SK-MEL-5 (cell line): ENCODE results near the gene IL2RA. TPM values are rescaled to one million over a fixed set of nuclear protein-coding genes. Genes with fewer than 3 reads are reported as not detected.
A peak's percentile ranks its signal among the peaks of the same experiment; 100 is the strongest.

Experiments used
- DNase-seq: peaks from one replicate; pipeline ENCODE4 v3.0.0-alpha.2; 2016; ENCODE audit warnings: low read depth, low spot score
- in situ Hi-C: cut with HindIII; loops from 2 replicates; pipeline ENCODE4 v1.10.0; 2016; ENCODE audit warnings: low sequenced_read_pairs, high pct_unique_total_duplicates, low pct_unique_long_range_greater_than_20kb
- total RNA-seq: library from RNA; depleted of rRNA; stranded (reverse); fragments of >200 nt; shearing (Covaris generic); gene quantifications from 2 replicates; pipeline ENCODE4 v1.2.3, GENCODE V29; 2014

The IL2RA gene
- total RNA-seq, 1 experiment from 2014 or later: not detected

DNA sequence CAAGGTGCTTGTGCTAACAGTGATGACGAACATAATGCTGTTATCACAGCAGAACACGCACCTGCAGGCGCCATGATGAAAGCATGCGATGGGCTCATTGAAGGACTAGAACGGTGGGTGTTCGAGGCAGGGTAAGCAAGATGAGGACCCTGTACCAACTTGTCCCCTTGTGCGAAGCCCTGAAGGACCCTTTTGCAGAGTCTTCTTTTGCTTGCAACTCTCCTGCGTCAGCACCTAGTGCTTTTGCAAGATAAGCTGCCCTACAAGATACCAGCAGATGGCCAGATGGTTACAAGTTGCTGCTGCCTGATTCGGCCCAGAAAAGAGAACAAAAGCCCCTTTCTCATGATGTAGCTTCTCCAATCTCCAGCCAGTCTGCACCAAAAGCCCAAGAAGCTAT lies 80.6 kb downstream of the IL2RA start:
- in situ Hi-C loops: no loop called here
- DNase-seq: peak; percentile 27

DNA sequence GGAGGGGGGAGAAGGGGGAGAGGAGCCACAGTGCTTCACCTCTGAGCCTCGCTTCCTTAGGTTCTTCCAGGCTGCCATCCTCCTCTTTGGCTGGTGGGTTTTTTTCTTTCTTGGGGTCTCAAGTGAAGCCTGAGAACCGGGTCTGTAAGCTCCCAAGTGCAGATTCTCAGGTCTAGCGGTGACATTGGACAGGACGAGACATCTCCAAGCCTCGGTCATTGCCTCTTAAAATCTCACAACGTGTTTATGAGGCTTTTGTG lies 84.0 kb downstream of the IL2RA start:
- no peak for DNase-seq
- in situ Hi-C loops: no loop called here

DNA sequence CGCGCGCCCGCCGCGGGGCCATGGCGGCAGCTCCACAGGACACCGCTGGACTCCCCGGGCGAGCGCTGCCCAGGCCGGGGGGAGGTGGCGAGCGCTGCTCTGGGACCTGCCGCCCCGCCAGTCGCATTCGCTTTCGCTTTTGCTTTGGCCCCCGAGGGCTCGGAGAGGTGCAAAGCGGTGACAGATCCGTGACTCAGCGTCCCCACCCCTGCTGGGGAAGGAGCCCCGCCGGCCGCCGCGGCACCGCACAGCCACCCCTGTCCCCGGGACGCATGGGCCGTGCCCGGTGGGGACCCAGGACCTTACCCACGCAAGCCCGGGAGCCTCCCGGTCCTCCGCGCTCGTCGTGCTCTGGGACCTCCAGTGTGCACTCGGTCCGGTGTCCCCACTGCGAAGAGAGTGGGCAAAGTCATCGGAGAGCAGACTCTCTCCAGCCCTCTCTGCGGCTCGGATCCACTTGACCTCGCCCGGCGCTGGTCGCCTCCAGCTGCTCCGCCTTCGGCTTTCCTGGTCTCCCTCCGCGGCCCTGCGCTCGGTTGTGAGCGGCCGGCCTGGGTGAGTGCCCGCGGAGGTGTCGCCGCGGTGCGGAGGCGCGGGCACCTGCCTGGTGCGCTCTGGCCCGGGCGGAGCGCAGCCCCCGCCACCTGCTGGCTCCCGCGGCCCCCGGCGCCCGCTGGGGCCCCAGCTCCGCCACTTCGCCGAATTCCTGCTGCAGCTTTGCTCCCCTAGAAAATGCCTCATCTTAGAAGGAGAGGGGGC lies 84.5 kb downstream of the IL2RA start, which contains the start of gene IL15RA:
IL15RA (minus strand) TSS at position 73 of the 759 bp plus-strand sequence; CDS start at position 22, 51 bp downstream.
- peak; percentile 3 for DNase-seq
- in situ Hi-C loops: no loop called here

DNA sequence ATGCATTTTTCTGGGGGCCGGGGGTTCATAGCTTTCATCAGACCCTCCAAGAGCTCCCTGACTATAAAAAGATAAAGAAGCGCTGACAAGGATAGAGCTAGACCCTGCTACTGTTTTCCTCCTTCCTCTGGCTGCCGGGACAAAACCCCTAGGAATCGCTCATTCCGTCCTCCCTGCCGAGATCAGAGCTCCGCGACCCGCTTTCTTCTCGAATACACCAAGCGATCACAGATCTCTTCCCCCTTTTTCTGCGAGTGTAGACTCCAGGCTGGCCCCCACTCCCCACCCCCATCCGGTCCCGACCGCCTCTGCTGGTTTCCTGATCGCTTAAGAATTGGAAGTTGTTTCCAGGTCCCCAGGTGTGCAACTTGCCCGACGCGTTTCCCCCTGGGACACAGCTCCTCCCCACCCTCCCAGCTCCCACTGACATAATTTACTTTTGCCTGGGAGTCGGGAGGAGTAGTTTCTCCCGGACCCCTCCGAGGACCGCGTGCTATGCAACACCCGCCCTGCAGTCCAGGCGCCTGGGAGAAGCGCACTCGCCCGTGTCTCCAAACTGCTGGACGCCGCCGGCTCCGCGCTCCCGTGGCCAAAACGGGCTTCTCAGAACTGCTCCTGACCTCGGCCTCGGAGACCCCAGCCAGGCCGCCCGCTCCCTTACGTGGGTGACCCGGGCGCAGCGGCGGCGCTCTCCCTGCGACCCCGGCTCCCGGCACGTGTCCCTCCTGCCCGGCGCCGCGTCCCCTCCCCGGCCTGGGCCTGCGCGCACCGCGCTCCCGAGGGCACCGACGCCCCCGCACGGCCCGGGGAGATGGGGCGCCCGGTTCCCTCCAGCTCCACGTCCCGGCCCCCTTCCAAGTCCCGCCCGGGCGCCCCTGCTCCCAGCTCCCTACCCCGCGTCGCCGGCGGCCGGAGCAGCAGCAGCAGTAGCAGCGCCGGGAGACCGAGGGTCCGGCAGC lies 85.4 kb downstream of the IL2RA start:
- in situ Hi-C loops: no loop called here

DNA sequence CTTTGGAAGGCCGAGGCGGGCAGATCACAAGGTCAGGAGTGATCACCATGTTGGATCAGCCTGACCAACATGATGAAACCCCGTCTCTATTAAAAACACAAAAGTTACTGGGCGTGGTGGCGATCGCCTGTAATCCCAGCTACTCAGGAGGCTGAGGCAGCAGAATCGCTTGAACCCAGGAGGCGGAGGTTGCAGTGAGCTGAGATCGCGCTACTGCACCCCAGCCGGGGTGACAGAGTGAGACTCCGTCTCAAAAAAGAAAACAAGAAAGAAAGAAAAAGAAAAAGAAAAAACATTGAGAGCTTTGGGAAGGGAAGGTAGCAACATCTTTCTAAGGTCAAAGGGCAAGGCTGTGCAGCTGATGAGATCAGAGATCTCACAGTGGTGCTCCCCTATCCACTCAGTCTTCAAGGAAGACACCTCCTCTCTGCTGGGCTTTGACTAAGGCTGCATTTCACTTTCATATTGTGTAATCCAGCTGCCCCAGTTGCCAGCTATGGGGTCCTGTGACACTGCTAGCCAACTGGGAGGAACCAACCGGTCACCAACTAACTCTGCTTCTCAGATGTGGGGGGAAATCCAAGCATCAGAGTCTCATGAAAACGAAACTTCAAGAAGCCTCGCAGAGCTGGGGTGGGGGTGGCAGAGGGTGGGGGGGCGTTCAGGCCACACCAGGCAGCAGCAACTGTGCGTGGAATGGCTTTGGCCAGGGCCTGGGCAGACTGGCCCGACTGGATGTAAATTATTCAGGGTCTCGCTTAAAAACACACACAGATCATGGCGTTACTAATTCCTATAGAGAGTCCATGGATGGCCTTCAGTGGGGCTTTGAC lies 86.3 kb downstream of the IL2RA start:
- DNase-seq: no peak
- in situ Hi-C loops: no loop called here

More for the DNA sequence above, 85.4 kb downstream of the IL2RA start:
- no peak for DNase-seq

DNA sequence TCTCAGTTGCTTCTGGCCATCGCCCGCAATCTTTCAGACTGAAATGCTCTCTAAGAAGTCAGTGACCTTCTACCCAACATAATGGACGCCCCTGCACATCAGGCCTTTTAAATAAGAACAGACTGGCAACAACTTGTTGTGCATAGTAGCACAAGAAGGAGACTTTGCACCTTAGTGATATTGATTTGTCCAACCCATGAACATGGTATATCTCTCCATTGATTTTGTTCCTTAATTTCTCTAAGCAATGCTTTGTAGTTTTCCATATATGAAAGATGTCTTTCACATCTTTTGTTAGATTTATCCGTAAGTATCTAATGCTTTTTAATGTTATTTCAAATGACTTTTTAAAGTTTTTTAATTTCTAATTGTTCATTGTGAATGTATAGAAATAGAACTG lies 89.1 kb downstream of the IL2RA start:
- DNase-seq: no peak
- in situ Hi-C loops: loop anchor here (25.0 kb wide), 1 partner anchor 114 kb away; the partner anchor contains the start of gene RBM17

DNA sequence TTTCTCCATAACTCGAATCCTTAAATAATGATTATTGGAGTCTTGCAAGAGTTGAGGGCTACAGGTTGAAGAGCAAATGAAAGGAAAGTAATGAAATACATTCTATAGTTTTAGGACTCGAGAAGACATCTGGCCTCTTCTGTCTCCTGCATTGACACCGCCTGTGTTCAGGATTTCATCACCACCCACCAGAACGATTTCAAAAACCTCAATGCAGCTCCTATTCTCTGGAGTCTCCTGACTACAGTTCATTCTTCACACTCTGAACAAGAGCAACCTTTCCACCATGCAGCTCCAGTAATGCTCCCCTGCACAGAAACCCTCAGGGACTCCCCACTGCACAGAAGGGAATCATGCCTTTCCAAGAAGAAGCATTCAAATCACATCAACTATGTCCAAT lies 90.3 kb downstream of the IL2RA start:
- in situ Hi-C loops: loop anchor here (25.0 kb wide), 1 partner anchor 115 kb away; the partner anchor contains the start of gene RBM17

DNA sequence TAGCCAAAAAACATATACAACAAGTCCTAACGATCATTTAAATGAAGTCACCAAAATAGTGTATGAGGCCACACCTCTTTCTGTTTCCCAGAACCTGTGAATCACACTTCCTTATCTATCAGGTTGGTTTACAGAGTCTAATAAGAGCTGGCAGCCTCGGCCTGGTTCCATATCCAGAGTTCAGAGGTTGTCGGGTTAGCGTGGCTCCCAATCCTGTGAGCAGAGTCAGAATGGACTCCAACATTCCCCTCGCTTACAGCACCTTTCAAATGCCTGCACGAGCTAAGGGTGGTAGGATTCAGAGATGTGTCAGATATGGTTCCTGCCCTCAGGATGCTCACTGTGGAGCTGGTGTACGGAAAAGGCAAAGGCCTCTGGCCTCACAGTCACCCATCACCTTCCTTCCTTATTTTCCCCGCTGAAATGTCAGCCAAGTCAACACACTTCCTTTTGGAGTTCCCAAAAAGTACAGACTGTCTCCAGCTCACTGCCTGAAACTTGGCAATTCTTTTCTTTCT lies 90.8 kb downstream of the IL2RA start:
- no peak for DNase-seq
- in situ Hi-C loops: loop anchor here (25.0 kb wide), 1 partner anchor 116 kb away; the partner anchor contains the start of gene RBM17

More for the DNA sequence above, 90.3 kb downstream of the IL2RA start:
- peak; percentile 27 for DNase-seq

DNA sequence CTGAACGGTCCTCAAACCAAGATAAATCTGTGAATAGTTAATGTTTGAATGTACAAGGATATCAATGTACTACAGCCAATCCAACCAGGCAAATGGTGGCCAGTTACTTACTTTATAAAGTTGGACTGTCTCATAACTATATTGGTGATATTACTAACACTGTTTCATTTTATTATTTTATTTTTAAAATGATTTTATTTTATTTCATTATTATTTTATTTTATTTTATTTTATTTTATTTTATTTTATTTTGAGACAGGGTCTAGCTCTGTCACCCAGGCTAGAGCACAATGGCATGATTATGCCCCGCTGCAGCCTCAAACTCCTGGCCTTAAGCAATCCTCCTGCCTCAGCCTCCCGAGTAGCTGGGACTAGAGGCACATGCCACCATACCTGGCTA lies 91.6 kb downstream of the IL2RA start:
- in situ Hi-C loops: loop anchor here (25.0 kb wide), 1 partner anchor 117 kb away; the partner anchor contains the start of gene RBM17

DNA sequence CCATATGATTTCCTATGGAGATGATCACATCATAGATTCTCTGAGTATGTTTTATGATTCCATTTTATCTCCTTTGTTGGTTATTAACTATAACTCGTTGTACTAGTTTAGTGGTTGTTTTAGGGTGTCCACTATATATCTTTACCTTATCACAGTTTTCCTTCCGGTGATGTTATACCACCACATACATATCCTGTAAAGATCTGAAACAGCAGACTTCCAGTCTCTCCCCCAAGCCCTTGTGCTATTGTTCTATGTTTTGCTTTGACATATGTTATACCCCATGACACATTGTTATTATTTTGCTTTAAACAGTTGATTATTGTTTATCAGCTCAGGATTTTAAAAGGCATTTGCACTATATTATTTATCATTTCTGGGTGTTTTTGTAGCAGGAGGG lies 92.1 kb downstream of the IL2RA start:
- DNase-seq: no peak
- in situ Hi-C loops: loop anchor here (25.0 kb wide), 1 partner anchor 117 kb away; the partner anchor contains the start of gene RBM17

More for the DNA sequence above, 91.6 kb downstream of the IL2RA start:
- no peak for DNase-seq

DNA sequence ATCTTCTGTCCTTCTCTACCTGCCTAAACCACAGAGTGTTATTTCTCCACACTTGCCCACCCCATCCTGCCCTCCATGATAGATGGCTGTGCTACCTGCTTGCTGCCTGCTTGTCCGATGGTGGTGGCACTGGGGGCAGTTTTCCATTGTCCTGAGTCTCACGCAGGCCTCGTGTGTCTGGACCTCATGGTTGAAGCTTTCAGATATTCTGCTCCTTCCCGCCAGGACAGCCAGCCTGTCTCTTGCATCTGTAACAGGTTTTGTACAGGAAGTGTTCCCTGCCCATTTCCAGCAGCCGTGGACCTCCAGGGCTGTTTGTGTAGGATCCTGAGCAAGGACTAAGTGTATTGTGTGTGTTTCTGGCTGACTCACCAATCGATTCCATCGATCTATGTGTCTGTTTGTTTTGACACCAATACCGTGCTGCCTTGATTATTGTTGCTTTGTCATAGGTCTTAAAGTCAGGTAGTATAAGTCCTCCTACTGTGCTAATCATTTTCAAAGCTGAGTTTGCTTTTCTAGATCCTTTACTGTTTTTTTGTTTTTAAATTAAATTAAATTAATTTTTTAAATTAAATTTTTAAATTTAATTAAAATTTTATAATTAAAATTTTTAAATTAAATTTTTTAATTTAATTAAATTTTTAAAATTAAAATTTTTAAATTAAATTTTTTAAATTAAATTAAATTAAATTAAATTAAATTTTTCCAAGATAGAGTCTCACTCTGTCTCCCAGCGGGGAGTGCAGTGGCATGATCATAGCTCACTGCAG lies 93.3 kb downstream of the IL2RA start:
- no peak for DNase-seq

DNA sequence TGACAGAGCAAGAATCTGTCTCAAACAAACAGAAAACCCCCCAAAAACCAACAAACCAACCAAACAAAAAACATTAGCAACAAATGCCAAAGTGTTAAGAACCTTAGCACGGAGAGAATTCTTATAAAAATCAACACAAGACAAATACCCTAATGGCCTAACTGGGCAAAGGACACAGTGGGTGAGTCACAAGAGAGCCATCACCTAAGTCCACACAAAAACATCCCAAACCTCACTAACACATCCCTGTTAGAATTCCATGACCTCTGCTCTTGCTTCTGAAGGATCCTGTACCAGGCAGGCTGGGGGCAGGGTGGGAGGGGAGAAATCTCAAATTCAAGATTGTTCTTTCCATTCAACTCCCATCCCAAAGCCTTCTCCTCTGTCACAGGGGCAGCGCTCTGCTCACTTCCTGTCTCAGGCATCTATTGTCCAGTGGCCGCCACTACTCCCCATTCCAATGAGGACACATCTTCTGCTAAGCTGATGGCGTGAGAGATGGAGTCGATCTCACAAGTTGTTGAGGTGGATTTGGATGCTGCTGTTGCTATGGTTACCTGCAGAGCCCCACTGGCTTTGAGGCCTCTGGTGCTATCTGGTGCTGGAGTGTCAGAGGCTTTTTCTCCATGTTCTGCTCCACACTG lies 94.0 kb downstream of the IL2RA start:
- in situ Hi-C loops: loop anchor here (25.0 kb wide), 1 partner anchor 119 kb away; the partner anchor contains the start of gene RBM17
- no peak for DNase-seq

More for the DNA sequence above, 93.3 kb downstream of the IL2RA start:
- in situ Hi-C loops: loop anchor here (25.0 kb wide), 1 partner anchor 118 kb away; the partner anchor contains the start of gene RBM17

DNA sequence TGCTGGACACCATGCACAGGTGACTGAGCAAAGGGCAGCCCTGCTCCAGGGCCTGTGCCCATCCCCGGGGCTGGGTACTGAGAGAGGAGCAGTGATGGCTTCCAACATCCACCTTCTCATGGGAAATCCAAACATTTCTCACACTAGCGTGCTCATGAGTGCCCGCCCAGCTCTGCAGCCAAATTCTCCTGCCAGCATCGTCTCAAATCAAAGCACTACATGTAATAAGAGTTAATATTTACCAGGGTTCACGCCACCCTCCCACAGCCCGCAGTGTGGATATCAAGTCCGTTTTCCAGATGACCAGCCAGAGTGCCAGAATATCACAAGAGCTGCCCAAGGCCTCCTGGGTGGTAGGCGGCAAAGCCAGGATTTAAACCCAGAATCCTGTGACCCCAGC lies 96.9 kb downstream of the IL2RA start:
- no peak for DNase-seq
- in situ Hi-C loops: loop anchor here (25.0 kb wide), 1 partner anchor 122 kb away; the partner anchor contains the start of gene RBM17

DNA sequence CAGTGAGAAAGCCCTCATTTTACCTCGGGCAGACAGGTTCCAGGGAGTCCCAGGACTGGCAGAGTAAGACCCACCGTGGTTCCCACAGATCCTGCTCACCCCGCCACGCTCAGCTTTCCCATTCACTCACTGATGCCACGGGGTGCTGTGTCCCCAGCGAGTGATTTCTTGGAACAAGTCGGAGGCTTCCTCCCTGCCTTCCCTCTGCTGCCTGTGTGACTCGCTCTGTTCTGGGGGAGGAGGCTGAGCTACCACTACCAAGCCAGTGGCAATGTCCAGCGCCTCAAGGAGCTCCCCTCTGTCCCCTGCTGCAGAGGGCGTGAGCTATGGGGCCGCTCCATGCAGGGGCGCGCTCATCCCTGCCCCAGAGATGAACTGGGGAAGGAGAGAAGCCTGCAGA lies 97.4 kb downstream of the IL2RA start:
- in situ Hi-C loops: loop anchor here (25.0 kb wide), 1 partner anchor 123 kb away; the partner anchor contains the start of gene RBM17
- no peak for DNase-seq

DNA sequence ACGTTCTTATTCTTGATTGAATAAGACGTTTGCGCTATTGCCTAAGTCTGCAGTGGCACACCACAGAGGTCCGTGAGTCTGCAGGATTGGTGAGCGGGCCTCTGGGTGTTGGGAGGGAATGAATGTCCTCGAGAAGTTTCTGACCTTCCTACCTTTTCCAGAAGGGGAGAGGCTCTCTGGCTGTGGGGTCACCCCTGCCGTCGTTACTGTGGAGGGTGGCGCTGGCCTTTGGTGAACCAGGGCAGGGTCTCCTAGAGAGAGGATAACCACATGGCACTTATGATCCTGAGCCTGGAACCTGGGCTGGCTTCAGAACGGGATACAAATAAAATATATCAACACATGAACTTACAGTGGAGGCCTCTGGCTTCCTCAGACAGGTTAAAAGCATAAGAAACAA lies 98.6 kb downstream of the IL2RA start:
- DNase-seq: no peak
- in situ Hi-C loops: loop anchor here (25.0 kb wide), 1 partner anchor 124 kb away; the partner anchor contains the start of gene RBM17

DNA sequence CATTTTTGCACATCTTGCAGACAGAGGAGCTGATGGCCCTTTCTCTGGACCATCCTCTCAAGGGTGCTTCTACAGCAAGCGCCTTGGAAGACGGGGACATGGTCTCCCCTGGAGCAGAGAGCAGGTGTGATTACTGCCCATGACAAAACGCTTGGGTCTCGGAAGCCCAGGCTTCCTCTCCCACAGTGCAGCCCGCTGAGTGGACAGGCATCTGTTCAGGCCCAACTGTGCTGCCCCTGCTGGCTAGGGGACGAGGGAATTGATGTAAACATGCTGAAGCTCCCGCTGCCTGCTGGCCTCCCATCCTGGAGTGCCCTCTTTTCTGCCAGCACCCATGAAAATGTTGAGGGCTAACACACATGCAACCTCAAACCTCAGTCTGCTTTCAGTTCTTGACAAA lies 99.1 kb downstream of the IL2RA start:
- no peak for DNase-seq
- in situ Hi-C loops: loop anchor here (25.0 kb wide), 1 partner anchor 124 kb away; the partner anchor contains the start of gene RBM17
